K562 (cell line): ENCODE measurements around the gene RPL11. TPM values are rescaled to one million over a fixed set of nuclear protein-coding genes. Genes with fewer than 3 reads are reported as not detected.

Experiments used
- ATAC-seq: fragments of 200-7000 bp; cut with Tn5 transposase; 3 replicates; pipeline ENCODE4 v1.9.1; 2020; ENCODE audit warnings: moderate library complexity
- BruUV-seq: library from RNA; stranded (reverse); fragments of 400-500 nt; replicated peaks from 2 replicates; lab custom pipeline; 2021; lab: Mats Ljungman, UMichigan
- CTCF ChIA-PET: fragments of 300-600 bp; formaldehyde crosslinking; extraction: SDS; loops from one replicate; lab custom pipeline; 2021; ENCODE audit warnings: low intra/inter-chr PET ratio; lab: Yijun Ruan, JAX
- POLR2A ChIA-PET: fragments of 300-600, 350-650 bp; sonication (Branson Sonifier 250); formaldehyde crosslinking; extraction: SDS; loops from one replicate; lab custom pipeline; 2021; ENCODE audit warnings: antibody characterized with exemption, inconsistent platforms; lab: Yijun Ruan, JAX
- DNase-seq, 4 experiments: peaks; one replicate each; pipeline versions ENCODE4 v3.0.0 to v3.0.0-alpha.2; 2011 to 2018; ENCODE audit warnings: low spot score in 3 of 4, mixed read lengths in 3 of 4; ENCODE audit errors: extremely low read depth in 1 of 4
- FAIRE-seq: peaks from 2 replicates; lab custom pipeline; 2011; peaks lifted over from hg19 to GRCh38; lab: Jason Lieb, UNC
- H2AFZ ChIP-seq: 2 replicates; pipeline ENCODE4 v1.6.0; 2011; ENCODE audit warnings: low read depth, low read length, control low read depth, inconsistent platforms
- H3K27ac ChIP-seq: fragments of 200-600 bp; 3 replicates; pipeline ENCODE4 v1.8.0; 2011; ENCODE audit warnings: low read depth, mild to moderate bottlenecking, control low read depth, inconsistent platforms, low read length, moderate library complexity, mixed read lengths; ENCODE audit errors: extremely low read depth
- H3K27me3 ChIP-seq, 2 experiments: fragments of 300-600 bp in 1 of 2; 2 replicates in 1 of 2; 3 replicates in 1 of 2; pipeline versions ENCODE4 v1.6.0 to v1.8.0; 2011; ENCODE audit warnings: inconsistent platforms in 2 of 2, low read length in 2 of 2, mild to moderate bottlenecking in 1 of 2, mixed read lengths in 1 of 2, moderate library complexity in 1 of 2; ENCODE audit not compliant: control insufficient read depth in 2 of 2, insufficient read depth in 2 of 2
- H3K36me3 ChIP-seq: fragments of 300-600 bp; 3 replicates; pipeline ENCODE4 v1.8.0; 2011; ENCODE audit warnings: mild to moderate bottlenecking, low read length, inconsistent platforms; ENCODE audit not compliant: control insufficient read depth, insufficient read depth
- H3K4me1 ChIP-seq, 2 experiments: fragments of 200-600 bp in 1 of 2; replicated peaks in 1 of 2; 2 replicates in 1 of 2; 3 replicates in 1 of 2; pipeline versions ENCODE4 v1.5.1 to v1.8.0; 2011; ENCODE audit warnings: inconsistent platforms in 2 of 2, low read length in 2 of 2, mild to moderate bottlenecking in 1 of 2, mixed read lengths in 1 of 2, moderate library complexity in 1 of 2; ENCODE audit not compliant: control insufficient read depth in 2 of 2, insufficient read depth in 2 of 2
- H3K4me2 ChIP-seq: 2 replicates; pipeline ENCODE4 v1.6.1; 2011; ENCODE audit warnings: low read length, control low read depth, inconsistent platforms, mixed read lengths; ENCODE audit not compliant: insufficient read depth
- H3K4me3 ChIP-seq: fragments of 200-600 bp; sonication (generic), shearing (Covaris generic); 2 replicates; pipeline ENCODE4 v1.5.1; 2016; ENCODE audit warnings: control low read depth, inconsistent platforms
- H3K79me2 ChIP-seq: fragments of 200-600 bp; 3 replicates; pipeline ENCODE4 v1.8.0; 2011; ENCODE audit warnings: low read length, inconsistent platforms; ENCODE audit not compliant: control insufficient read depth, insufficient read depth
- H3K9ac ChIP-seq, 2 experiments: 2 replicates each; pipeline versions ENCODE4 v1.6.0 to v1.6.1; 2011; ENCODE audit warnings: low read depth in 2 of 2, low read length in 2 of 2, control low read depth in 1 of 2, inconsistent platforms in 1 of 2, mild to moderate bottlenecking in 1 of 2, mixed read lengths in 1 of 2; ENCODE audit not compliant: insufficient read depth in 1 of 2
- H3K9me1 ChIP-seq: one replicate; pipeline ENCODE4 v1.6.0; 2011; ENCODE audit warnings: inconsistent platforms, mild to moderate bottlenecking, low read length, moderate library complexity; ENCODE audit not compliant: control insufficient read depth, insufficient read depth
- H3K9me3 ChIP-seq: replicated peaks from 2 replicates; pipeline ENCODE4 v1.5.1; 2011; ENCODE audit warnings: low read depth, low read length, inconsistent platforms; ENCODE audit not compliant: control insufficient read depth, insufficient read depth
- H4K20me1 ChIP-seq: replicated peaks from 2 replicates; pipeline ENCODE4 v1.6.1; 2011; ENCODE audit warnings: low read length, inconsistent platforms, mixed read lengths; ENCODE audit not compliant: control insufficient read depth, insufficient read depth
- BCOR ChIP-seq: fragments of 450-650 bp; IDR thresholded peaks from 2 replicates; pipeline ENCODE4 v1.6.1; 2016
- BDP1 ChIP-seq: IDR thresholded peaks from 3 replicates; pipeline ENCODE4 v1.6.1; 2011; ENCODE audit not compliant: insufficient read length, insufficient read depth
- DACH1 ChIP-seq: fragments of 450-650 bp; IDR thresholded peaks from 2 replicates; pipeline ENCODE4 v1.6.1; 2018; ENCODE audit not compliant: partially characterized antibody
- RBM34 ChIP-seq: fragments of 200-400 bp; formaldehyde crosslinking; IDR thresholded peaks from 2 replicates; pipeline ENCODE4 v1.6.1; 2018; ENCODE audit warnings: low read length, borderline replicate concordance; ENCODE audit not compliant: insufficient read depth
- SMARCB1 ChIP-seq: IDR thresholded peaks from 2 replicates; pipeline ENCODE4 v1.6.1; 2011; ENCODE audit warnings: improper control_type of control experiment, low read depth; ENCODE audit not compliant: insufficient read length
- WGBS: fragments of 100-300 bp; shearing (Covaris generic); methylation state at CpG from one replicate; pipeline ENCODE4 v1.1.6; 2016; ENCODE audit warnings: low coverage, mixed read lengths; ENCODE audit not compliant: insufficient coverage; ENCODE audit errors: missing lambda C conversion rate; 5-methylcytosine and 5-hydroxymethylcytosine counted together
- in situ Hi-C: fragments of 300-500 bp; cut with MboI; formaldehyde crosslinking; loops from 4 replicates; pipeline ENCODE4 v1.15.0; 2018; ENCODE audit warnings: inconsistent platforms, mixed read lengths
- intact Hi-C: fragments of 100-400 bp; cut with micrococcal nuclease; formaldehyde crosslinking; loops from 2 replicates; pipeline ENCODE4 v1.14.2; 2022
- polyA plus RNA-seq, 8 experiments: library from polyadenylated mRNA; depleted of rRNA in 4 of 8; stranded (reverse) in 5 of 8; unstranded in 3 of 8; fragments of >200 nt; fragmentation: Nextera tagmentation in 2 of 8; fragmentation: Illumina TruSeq in 1 of 8; extraction: Ambion mirVana in 2 of 8; extraction: Trizol in 1 of 8; gene quantifications; 2 replicates each; pipeline versions ENCODE4 v1.2.1 to v1.2.3, GENCODE V29; 2011 to 2014; ENCODE audit warnings: inconsistent platforms in 1 of 8, missing spikeins in 1 of 8
- total RNA-seq, 7 experiments: library from RNA; depleted of rRNA in 6 of 7; stranded (reverse); fragments of >200 nt in 6 of 7; fragmentation: Illumina TruSeq in 2 of 7; extraction: Trizol in 2 of 7; gene quantifications; 2 replicates each; pipeline versions ENCODE4 v1.2.1 to v1.2.3, GENCODE V29; 2011 to 2021; ENCODE audit warnings: low replicate concordance in 1 of 7
- TF ChIP-seq, protein P1 (sequence below): sonication (generic); formaldehyde crosslinking; IDR thresholded peaks from 2 replicates; pipeline ENCODE4 v1.4.0; 2020; ENCODE audit warnings: mild to moderate bottlenecking, missing genetic modification reagents
- TF ChIP-seq, protein P2 (sequence below): fragments of 250-450 bp; sonication (Bioruptor Pico); IDR thresholded peaks from 2 replicates; pipeline ENCODE4 v1.8.0; 2021; ENCODE audit warnings: mild to moderate bottlenecking, moderate library complexity

Gene RPL11
- total and polyA plus RNA-seq, 9 of the 15 experiments (the other 6 are each of a cell fraction or from before 2014, with no cell fraction given), result 1,781 to 4,526 (median 3,111) TPM

DNA sequence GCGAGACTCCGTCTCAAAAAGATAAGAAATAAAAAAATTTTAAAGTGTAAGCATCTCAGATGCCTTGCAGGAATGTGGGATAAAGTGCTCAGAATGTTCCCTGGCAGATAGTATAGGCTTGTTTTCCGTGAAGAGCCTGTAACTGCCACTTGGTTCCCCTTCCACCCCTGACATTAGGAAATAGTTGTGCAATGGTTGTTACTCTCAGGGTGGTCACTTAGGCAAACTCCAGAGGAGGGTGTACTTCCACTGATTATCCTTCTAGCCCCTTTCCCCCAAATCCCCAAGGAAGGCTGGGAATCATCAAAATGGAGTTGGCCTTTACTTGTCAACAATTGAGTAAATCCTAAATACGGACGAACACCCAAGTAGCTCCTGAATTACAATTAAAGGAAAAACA lies 10.4 kb downstream of the RPL11 start:
- no peak overlapping the region for H3K27ac ChIP-seq
- H4K20me1 ChIP-seq, result peaks cover 22% of the 10 kb centered on the region
- peaks cover 49% of the 10 kb centered on the region for H3K79me2 ChIP-seq
- ChIA-PET CTCF (no interaction called here), POLR2A (interaction anchor here (0.7 to 3.8 kb wide), 5 partner anchors 10 to 186 kb away, joined by 3 to 24 read pairs (median 3); partner anchors contain the start of gene RPL11)
- no peak overlapping the region for H3K9ac ChIP-seq
- TF ChIP-seq BDP1, result no peak
- 74% methylated on average over 5 of the region's 5 CpGs for WGBS
- no peak overlapping the region for H3K4me2 ChIP-seq
- ATAC-seq (no peak), DNase-seq (no peak), FAIRE-seq (peak; percentile 46)
- H3K4me3 ChIP-seq, result no peak overlapping the region
- no peaks in the 10 kb centered on the region for H3K27me3 ChIP-seq
- H3K36me3 ChIP-seq, result peaks cover 80% of the 10 kb centered on the region
- H3K9me1 ChIP-seq, result no peaks in the 10 kb centered on the region
- no TSS peak for BruUV-seq
- no peak overlapping the region for H2AFZ ChIP-seq
- peaks cover 0 to 7% of the 10 kb centered on the region in 2 experiments; a peak in 2 of 5 replicates for H3K4me1 ChIP-seq
- in situ Hi-C loops, result no loop called here
- no peaks in the 10 kb centered on the region for H3K9me3 ChIP-seq
- intact Hi-C loops, result no loop called here

DNA sequence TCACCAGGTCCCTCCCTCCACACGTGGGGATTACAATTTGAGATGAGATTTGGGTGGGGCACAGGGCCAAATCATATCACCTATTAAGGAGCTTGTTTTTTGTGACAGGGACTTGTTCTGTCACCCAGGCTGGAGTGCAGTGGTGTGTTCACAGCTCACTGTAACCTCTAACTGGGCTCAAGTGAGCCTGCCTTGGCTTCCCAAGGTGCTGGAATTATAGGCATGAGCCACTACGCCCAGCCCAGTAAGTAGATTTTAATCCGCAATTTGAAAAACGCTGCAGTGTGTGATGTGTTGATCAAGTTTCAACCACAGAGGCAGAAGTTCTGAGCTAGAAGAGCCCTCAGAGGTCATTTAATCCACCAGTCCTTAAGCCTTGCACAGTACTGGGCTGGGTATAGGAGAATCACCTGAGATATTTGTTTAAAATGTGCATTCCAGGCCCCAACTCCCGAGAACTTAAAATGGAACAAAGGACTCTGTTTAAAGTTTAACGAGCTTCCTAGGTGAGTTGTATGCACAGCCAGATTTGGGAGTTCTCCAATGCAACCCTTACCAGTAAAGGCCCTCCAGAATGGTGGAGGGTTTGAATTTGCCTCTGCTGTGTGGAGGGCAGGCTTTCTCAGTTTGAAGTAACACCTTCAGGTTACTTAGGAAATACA lies 13.4 kb downstream of the RPL11 start:
- POLR2A ChIA-PET, result interaction anchor here (0.6 to 2.0 kb wide), 5 partner anchors 10 to 332 kb away, joined by 3 to 13 read pairs (median 3); partner anchors contain the start of gene RPL11
- WGBS, result 67% methylated on average over 6 of the region's 6 CpGs
- TF ChIP-seq, protein P1, sequence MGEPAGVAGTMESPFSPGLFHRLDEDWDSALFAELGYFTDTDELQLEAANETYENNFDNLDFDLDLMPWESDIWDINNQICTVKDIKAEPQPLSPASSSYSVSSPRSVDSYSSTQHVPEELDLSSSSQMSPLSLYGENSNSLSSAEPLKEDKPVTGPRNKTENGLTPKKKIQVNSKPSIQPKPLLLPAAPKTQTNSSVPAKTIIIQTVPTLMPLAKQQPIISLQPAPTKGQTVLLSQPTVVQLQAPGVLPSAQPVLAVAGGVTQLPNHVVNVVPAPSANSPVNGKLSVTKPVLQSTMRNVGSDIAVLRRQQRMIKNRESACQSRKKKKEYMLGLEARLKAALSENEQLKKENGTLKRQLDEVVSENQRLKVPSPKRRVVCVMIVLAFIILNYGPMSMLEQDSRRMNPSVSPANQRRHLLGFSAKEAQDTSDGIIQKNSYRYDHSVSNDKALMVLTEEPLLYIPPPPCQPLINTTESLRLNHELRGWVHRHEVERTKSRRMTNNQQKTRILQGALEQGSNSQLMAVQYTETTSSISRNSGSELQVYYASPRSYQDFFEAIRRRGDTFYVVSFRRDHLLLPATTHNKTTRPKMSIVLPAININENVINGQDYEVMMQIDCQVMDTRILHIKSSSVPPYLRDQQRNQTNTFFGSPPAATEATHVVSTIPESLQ (CRISPR knock-in tag), result no peak
- TF ChIP-seq BCOR, result no peak
- TF ChIP-seq DACH1, result no peak
- TF ChIP-seq SMARCB1, result no peak
- TF ChIP-seq, protein P2, sequence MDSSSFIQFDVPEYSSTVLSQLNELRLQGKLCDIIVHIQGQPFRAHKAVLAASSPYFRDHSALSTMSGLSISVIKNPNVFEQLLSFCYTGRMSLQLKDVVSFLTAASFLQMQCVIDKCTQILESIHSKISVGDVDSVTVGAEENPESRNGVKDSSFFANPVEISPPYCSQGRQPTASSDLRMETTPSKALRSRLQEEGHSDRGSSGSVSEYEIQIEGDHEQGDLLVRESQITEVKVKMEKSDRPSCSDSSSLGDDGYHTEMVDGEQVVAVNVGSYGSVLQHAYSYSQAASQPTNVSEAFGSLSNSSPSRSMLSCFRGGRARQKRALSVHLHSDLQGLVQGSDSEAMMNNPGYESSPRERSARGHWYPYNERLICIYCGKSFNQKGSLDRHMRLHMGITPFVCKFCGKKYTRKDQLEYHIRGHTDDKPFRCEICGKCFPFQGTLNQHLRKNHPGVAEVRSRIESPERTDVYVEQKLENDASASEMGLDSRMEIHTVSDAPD, result no peak
- no peak for TF ChIP-seq RBM34

More for the DNA sequence above, 13.4 kb downstream of the RPL11 start:
- Histone ChIP-seq H3K27ac (no peak overlapping the region), H2AFZ (no peak overlapping the region), H3K79me2 (peaks cover 27% of the 10 kb centered on the region), H3K4me2 (no peak overlapping the region), H3K9me3 (no peaks in the 10 kb centered on the region), H3K36me3 (peaks cover 57% of the 10 kb centered on the region), H3K9ac (no peak overlapping the region), H3K4me3 (no peak overlapping the region), H4K20me1 (peaks cover 8% of the 10 kb centered on the region), H3K27me3 (no peaks in the 10 kb centered on the region), H3K9me1 (no peaks in the 10 kb centered on the region), H3K4me1 (peaks cover 0 to 2% of the 10 kb centered on the region in 2 experiments; a peak in 2 of 5 replicates)
- DNase-seq (no peak), ATAC-seq (no peak), FAIRE-seq (no peak)
- CTCF ChIA-PET, result no interaction called here
- in situ Hi-C loops, result no loop called here
- no TSS peak for BruUV-seq
- intact Hi-C loops, result no loop called here
